SK-N-SH treated with all-trans-retinoic acid at 6 μM for 48 hours (cell line): ENCODE measurements around the gene SEC62.

Experiments used
- ATAC-seq: fragments of 200-7000 bp; cut with Tn5 transposase; 3 replicates; pipeline ENCODE4 v1.9.1; 2020; ENCODE audit warnings: mild to moderate bottlenecking, moderate library complexity
- ARNTL ChIP-seq: fragments of 450-650 bp; formaldehyde crosslinking; IDR thresholded peaks from 2 replicates; pipeline ENCODE4 v1.5.0; 2020; ENCODE audit warnings: low read depth, mild to moderate bottlenecking, moderate library complexity, borderline replicate concordance
- BACH2 ChIP-seq: fragments of 250-450 bp; sonication (Bioruptor Pico); IDR thresholded peaks from 2 replicates; pipeline ENCODE4 v1.9.0; 2021; ENCODE audit warnings: mild to moderate bottlenecking, borderline replicate concordance
- CREB5 ChIP-seq: fragments of 250-450 bp; sonication (Bioruptor Pico); IDR thresholded peaks from 2 replicates; pipeline ENCODE4 v1.5.1; 2020; ENCODE audit warnings: low read depth, mild to moderate bottlenecking, moderate library complexity
- CSDC2 ChIP-seq: fragments of 250-450 bp; sonication (Bioruptor Pico); IDR thresholded peaks from 2 replicates; pipeline ENCODE4 v1.5.0; 2020; ENCODE audit warnings: mild to moderate bottlenecking, moderate library complexity
- CSRNP3 ChIP-seq: fragments of 250-450 bp; sonication (Bioruptor Pico); IDR thresholded peaks from 2 replicates; pipeline ENCODE4 v1.5.1; 2021; ENCODE audit warnings: mild to moderate bottlenecking, moderate library complexity
- ESRRG ChIP-seq: fragments of 250-450 bp; sonication (Bioruptor Pico); IDR thresholded peaks from 2 replicates; pipeline ENCODE4 v1.6.1; 2021; ENCODE audit warnings: mild to moderate bottlenecking
- ISL1 ChIP-seq: fragments of 250-450 bp; sonication (Bioruptor Pico); IDR thresholded peaks from 2 replicates; pipeline ENCODE4 v2.1.2; 2022; ENCODE audit warnings: mild to moderate bottlenecking, moderate library complexity
- POU6F1 ChIP-seq: fragments of 250-450 bp; sonication (Bioruptor Pico); IDR thresholded peaks from 2 replicates; pipeline ENCODE4 v1.8.0; 2021; ENCODE audit warnings: low read depth, mild to moderate bottlenecking, moderate library complexity, borderline replicate concordance
- PPARA ChIP-seq: fragments of 250-450 bp; sonication (Bioruptor Pico); IDR thresholded peaks from 2 replicates; pipeline ENCODE4 v1.5.0; 2020; ENCODE audit warnings: mild to moderate bottlenecking, borderline replicate concordance
- RARB ChIP-seq: fragments of 250-450 bp; sonication (Bioruptor Pico); IDR thresholded peaks from 2 replicates; pipeline ENCODE4 v1.8.0; 2021; ENCODE audit warnings: mild to moderate bottlenecking, moderate library complexity
- SNAI2 ChIP-seq: fragments of 250-450 bp; sonication (Bioruptor Pico); IDR thresholded peaks from 2 replicates; pipeline ENCODE4 v1.5.0; 2020; ENCODE audit warnings: mild to moderate bottlenecking, moderate library complexity
- TOX ChIP-seq: fragments of 250-450 bp; sonication (Bioruptor Pico); IDR thresholded peaks from 2 replicates; pipeline ENCODE4 v1.8.0; 2021; ENCODE audit warnings: mild to moderate bottlenecking, moderate library complexity, borderline replicate concordance
- ZFP3 ChIP-seq: fragments of 250-450 bp; sonication (Bioruptor Pico); IDR thresholded peaks from 2 replicates; pipeline ENCODE4 v1.5.0; 2020; ENCODE audit warnings: mild to moderate bottlenecking, moderate library complexity
- ZFP30 ChIP-seq: fragments of 450-650 bp; formaldehyde crosslinking; IDR thresholded peaks from 2 replicates; pipeline ENCODE4 v1.5.0; 2022; ENCODE audit warnings: mild to moderate bottlenecking, moderate library complexity
- ZNF565 ChIP-seq: fragments of 450-650 bp; formaldehyde crosslinking; conservative IDR thresholded peaks from 2 replicates; pipeline ENCODE4 v1.5.0; 2020; ENCODE audit warnings: low read depth, mild to moderate bottlenecking, moderate library complexity
- ZNF70 ChIP-seq: fragments of 450-650 bp; formaldehyde crosslinking; IDR thresholded peaks from 2 replicates; pipeline ENCODE4 v1.5.0; 2020; ENCODE audit warnings: mild to moderate bottlenecking, moderate library complexity
- ZNF8 ChIP-seq: fragments of 450-650 bp; formaldehyde crosslinking; IDR thresholded peaks from 2 replicates; pipeline ENCODE4 v1.5.0; 2020; ENCODE audit warnings: mild to moderate bottlenecking, moderate library complexity
- TF ChIP-seq, protein P1 (sequence below): fragments of 250-450 bp; sonication (Bioruptor Pico); IDR thresholded peaks from 2 replicates; pipeline ENCODE4 v1.5.0; 2020; ENCODE audit warnings: mild to moderate bottlenecking, moderate library complexity
- TF ChIP-seq, protein P2 (sequence below): fragments of 250-450 bp; sonication (Bioruptor Pico); IDR thresholded peaks from 2 replicates; pipeline ENCODE4 v1.8.0; 2020; ENCODE audit warnings: mild to moderate bottlenecking, moderate library complexity, borderline replicate concordance

The SEC62 gene

DNA sequence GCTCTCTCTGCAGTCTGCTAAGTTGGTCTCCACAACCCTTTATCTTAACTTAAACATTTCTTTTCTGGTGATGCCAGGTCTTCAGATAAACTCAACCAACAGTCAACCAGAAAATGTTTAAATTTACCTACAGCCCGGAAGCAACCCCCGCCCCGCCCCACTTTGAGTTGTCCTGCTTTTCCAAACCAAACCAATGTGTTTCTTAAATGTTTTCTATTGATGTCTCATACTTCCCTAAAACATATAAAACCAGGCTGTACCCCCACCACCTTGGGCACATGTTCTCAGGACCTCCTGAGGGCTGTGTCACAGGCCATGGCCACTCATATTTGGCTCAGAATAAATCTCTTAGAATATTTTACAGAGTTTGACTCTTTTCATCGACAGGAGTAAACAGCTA is 58.0 kb downstream of the SEC62 start:
- TF ChIP-seq ARNTL (CRISPR knock-in tag) = no peak
- no peak for TF ChIP-seq CREB5 (CRISPR knock-in tag)
- TF ChIP-seq CSRNP3 = no peak
- TF ChIP-seq, protein P1, sequence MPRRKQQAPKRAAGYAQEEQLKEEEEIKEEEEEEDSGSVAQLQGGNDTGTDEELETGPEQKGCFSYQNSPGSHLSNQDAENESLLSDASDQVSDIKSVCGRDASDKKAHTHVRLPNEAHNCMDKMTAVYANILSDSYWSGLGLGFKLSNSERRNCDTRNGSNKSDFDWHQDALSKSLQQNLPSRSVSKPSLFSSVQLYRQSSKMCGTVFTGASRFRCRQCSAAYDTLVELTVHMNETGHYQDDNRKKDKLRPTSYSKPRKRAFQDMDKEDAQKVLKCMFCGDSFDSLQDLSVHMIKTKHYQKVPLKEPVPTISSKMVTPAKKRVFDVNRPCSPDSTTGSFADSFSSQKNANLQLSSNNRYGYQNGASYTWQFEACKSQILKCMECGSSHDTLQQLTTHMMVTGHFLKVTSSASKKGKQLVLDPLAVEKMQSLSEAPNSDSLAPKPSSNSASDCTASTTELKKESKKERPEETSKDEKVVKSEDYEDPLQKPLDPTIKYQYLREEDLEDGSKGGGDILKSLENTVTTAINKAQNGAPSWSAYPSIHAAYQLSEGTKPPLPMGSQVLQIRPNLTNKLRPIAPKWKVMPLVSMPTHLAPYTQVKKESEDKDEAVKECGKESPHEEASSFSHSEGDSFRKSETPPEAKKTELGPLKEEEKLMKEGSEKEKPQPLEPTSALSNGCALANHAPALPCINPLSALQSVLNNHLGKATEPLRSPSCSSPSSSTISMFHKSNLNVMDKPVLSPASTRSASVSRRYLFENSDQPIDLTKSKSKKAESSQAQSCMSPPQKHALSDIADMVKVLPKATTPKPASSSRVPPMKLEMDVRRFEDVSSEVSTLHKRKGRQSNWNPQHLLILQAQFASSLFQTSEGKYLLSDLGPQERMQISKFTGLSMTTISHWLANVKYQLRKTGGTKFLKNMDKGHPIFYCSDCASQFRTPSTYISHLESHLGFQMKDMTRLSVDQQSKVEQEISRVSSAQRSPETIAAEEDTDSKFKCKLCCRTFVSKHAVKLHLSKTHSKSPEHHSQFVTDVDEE (CRISPR knock-in tag) = no peak
- TF ChIP-seq TOX (CRISPR knock-in tag) = no peak
- no peak for TF ChIP-seq CSDC2
- no peak for TF ChIP-seq BACH2 (CRISPR knock-in tag)
- no peak for ATAC-seq

DNA sequence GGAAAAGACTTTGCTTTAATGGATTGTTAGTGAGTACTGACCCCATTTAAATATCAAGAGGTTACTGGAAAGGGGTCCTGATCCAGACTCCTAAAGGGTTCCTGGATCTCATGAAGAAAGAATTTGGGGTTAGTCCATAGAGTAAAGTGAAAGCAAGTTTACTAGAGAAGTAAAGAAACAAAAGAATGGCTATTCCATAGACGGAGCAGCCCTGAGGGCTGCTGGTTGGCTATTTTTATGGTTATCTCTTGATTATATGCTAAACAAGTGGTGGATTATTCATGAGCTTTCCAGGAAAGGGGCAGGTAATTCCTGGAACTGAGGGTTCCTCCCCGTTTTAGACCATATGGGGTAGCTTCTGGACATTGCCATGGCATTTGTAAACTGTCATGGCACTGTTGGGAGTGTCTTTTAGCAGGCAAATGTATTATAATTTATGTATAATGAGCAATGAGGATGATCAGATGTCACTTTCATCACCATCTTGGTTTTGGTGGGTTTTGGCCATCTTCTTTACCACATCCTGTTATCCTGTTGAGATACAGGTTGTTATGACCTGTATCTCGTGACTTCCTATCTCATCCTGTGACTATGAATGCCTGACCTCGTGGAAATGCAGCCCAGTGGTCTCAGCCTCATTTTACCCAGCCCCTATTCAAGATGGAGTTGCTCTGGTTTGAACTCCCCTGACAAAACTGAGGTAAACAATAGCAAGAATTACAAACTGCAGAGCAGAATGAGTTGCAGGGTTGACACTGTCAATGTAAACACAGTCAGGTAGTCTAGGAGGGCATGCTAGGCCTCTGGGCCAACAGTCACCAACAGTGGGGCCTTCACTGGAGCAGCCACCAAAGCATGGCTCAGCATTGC is 60.9 kb downstream of the SEC62 start:
- ATAC-seq = no peak
- TF ChIP-seq RARB (CRISPR knock-in tag) = no peak
- no peak for TF ChIP-seq CREB5 (CRISPR knock-in tag)
- TF ChIP-seq PPARA (CRISPR knock-in tag) = no peak
- no peak for TF ChIP-seq CSDC2
- TF ChIP-seq, protein P2, sequence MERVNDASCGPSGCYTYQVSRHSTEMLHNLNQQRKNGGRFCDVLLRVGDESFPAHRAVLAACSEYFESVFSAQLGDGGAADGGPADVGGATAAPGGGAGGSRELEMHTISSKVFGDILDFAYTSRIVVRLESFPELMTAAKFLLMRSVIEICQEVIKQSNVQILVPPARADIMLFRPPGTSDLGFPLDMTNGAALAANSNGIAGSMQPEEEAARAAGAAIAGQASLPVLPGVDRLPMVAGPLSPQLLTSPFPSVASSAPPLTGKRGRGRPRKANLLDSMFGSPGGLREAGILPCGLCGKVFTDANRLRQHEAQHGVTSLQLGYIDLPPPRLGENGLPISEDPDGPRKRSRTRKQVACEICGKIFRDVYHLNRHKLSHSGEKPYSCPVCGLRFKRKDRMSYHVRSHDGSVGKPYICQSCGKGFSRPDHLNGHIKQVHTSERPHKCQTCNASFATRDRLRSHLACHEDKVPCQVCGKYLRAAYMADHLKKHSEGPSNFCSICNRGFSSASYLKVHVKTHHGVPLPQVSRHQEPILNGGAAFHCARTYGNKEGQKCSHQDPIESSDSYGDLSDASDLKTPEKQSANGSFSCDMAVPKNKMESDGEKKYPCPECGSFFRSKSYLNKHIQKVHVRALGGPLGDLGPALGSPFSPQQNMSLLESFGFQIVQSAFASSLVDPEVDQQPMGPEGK = no peak
- TF ChIP-seq, all 23 proteins: peak for 0

- no peak for ATAC-seq
- TF ChIP-seq SNAI2 (CRISPR knock-in tag) (no peak), POU6F1 (CRISPR knock-in tag) (no peak), CSRNP3 (no peak), ZNF8 (CRISPR knock-in tag) (no peak), ZFP30 (CRISPR knock-in tag) (no peak), CSDC2 (no peak), ZFP3 (no peak), ESRRG (CRISPR knock-in tag) (no peak), ZNF565 (no peak), CREB5 (CRISPR knock-in tag) (no peak), BACH2 (CRISPR knock-in tag) (no peak), ISL1 (CRISPR knock-in tag) (no peak), ARNTL (CRISPR knock-in tag) (no peak), ZNF70 (CRISPR knock-in tag) (no peak), TOX (CRISPR knock-in tag) (no peak)
- TF ChIP-seq, protein P1 (CRISPR knock-in tag) = no peak
Measured at GRCh38 chr3:170033489-170033888, 66.9 kb downstream of the SEC62 start.
